CD14-positive monocyte (primary cell): Measurements from ENCODE around the gene CEP128. TPM values are rescaled to one million over a fixed set of nuclear protein-coding genes. Genes with fewer than 3 reads are reported as not detected.

Experiments used
- DNase-seq, 3 donors: peaks; one replicate each; pipeline ENCODE4 v3.0.0-alpha.2; 2011 to 2022
- H2AFZ ChIP-seq: 2 replicates; pipeline ENCODE4 v1.6.0; 2012; ENCODE audit warnings: mild to moderate bottlenecking, low read depth, low read length, inconsistent platforms; ENCODE audit not compliant: insufficient read depth, poor library complexity, severe bottlenecking
- H3K27ac ChIP-seq, 2 donors: 1 replicate in 1 of 2; 2 replicates in 1 of 2; pipeline ENCODE4 v1.5.1; 2012 to 2013; ENCODE audit warnings: low read length in 2 of 2, control low read depth in 1 of 2, inconsistent platforms in 1 of 2, low read depth in 1 of 2, mild to moderate bottlenecking in 1 of 2
- H3K27me3 ChIP-seq, 2 donors: one replicate each; pipeline versions ENCODE4 v1.6.0 to v1.6.1; 2011 to 2013; ENCODE audit warnings: low read length in 2 of 2; ENCODE audit not compliant: control insufficient read depth in 2 of 2, insufficient read depth in 2 of 2
- H3K36me3 ChIP-seq, 2 donors: replicated peaks in 1 of 2; 1 replicate in 1 of 2; 2 replicates in 1 of 2; pipeline versions ENCODE4 v1.5.1 to v1.6.1; 2012 to 2013; ENCODE audit warnings: low read length in 2 of 2, control low read depth in 1 of 2, inconsistent platforms in 1 of 2, mild to moderate bottlenecking in 1 of 2; ENCODE audit not compliant: insufficient read depth in 2 of 2, control insufficient read depth in 1 of 2
- H3K4me1 ChIP-seq, 2 donors: 1 replicate in 1 of 2; 2 replicates in 1 of 2; pipeline versions ENCODE4 v1.5.1 to v1.6.1; 2012 to 2013; ENCODE audit warnings: low read length in 2 of 2, control low read depth in 1 of 2, inconsistent platforms in 1 of 2, mild to moderate bottlenecking in 1 of 2, moderate library complexity in 1 of 2; ENCODE audit not compliant: insufficient read depth in 2 of 2, control insufficient read depth in 1 of 2
- H3K4me2 ChIP-seq: replicated peaks from 2 replicates; pipeline ENCODE3; 2012; ENCODE audit warnings: low read length, moderate library complexity, mild to moderate bottlenecking; ENCODE audit not compliant: poor library complexity, severe bottlenecking; ENCODE audit errors: extremely low read depth
- H3K4me3 ChIP-seq, 3 experiments: fragments of 200-600 bp in 1 of 3; sonication (generic) in 1 of 3; replicated peaks in 1 of 3; 1 replicate in 2 of 3; 2 replicates in 1 of 3; pipeline ENCODE4 v1.5.1; 2011 to 2013; ENCODE audit warnings: low read length in 3 of 3, mild to moderate bottlenecking in 3 of 3, control low read depth in 2 of 3, low read depth in 2 of 3, inconsistent platforms in 1 of 3, moderate library complexity in 1 of 3
- H3K79me2 ChIP-seq: 2 replicates; pipeline ENCODE4 v1.6.0; 2012; ENCODE audit warnings: mild to moderate bottlenecking, control low read depth, inconsistent platforms, low read length, moderate library complexity; ENCODE audit not compliant: insufficient read depth
- H3K9ac ChIP-seq: 2 replicates; pipeline ENCODE4 v1.6.0; 2017; ENCODE audit warnings: low read length, mild to moderate bottlenecking; ENCODE audit not compliant: insufficient read depth, poor library complexity, severe bottlenecking
- H3K9me3 ChIP-seq, 2 donors: replicated peaks in 1 of 2; 1 replicate in 1 of 2; 2 replicates in 1 of 2; pipeline versions ENCODE4 v1.5.1 to v1.6.1; 2012 to 2013; ENCODE audit warnings: low read length in 2 of 2, control low read depth in 1 of 2; ENCODE audit not compliant: control insufficient read depth in 1 of 2, insufficient read depth in 1 of 2
- H4K20me1 ChIP-seq: 2 replicates; pipeline ENCODE4 v1.6.0; 2012; ENCODE audit warnings: mild to moderate bottlenecking, low read length, control low read depth, moderate library complexity; ENCODE audit not compliant: insufficient read depth
- H3K27ac Mint-ChIP-seq, 7 donors: one replicate each; pipeline ENCODE4 v1.8.0; 2020; ENCODE audit warnings: mild to moderate bottlenecking in 7 of 7, mixed read lengths in 7 of 7, moderate library complexity in 6 of 7, inconsistent platforms in 2 of 7
- H3K27me3 Mint-ChIP-seq, 3 donors: one replicate each; pipeline ENCODE4 v1.8.0; 2021 to 2022; ENCODE audit warnings: low read depth in 3 of 3, mild to moderate bottlenecking in 3 of 3, mixed read lengths in 3 of 3, moderate library complexity in 3 of 3, inconsistent platforms in 1 of 3
- H3K36me3 Mint-ChIP-seq, 2 donors: one replicate each; pipeline ENCODE4 v1.8.0; 2020; ENCODE audit warnings: mixed read lengths in 2 of 2, inconsistent platforms in 1 of 2, mild to moderate bottlenecking in 1 of 2
- H3K4me1 Mint-ChIP-seq: one replicate; pipeline ENCODE4 v1.8.0; 2020; ENCODE audit warnings: mild to moderate bottlenecking, mixed read lengths
- H3K4me3 Mint-ChIP-seq, 2 donors: one replicate each; pipeline ENCODE4 v1.8.0; 2020; ENCODE audit warnings: mild to moderate bottlenecking in 2 of 2, mixed read lengths in 2 of 2, moderate library complexity in 1 of 2
- H3K9me3 Mint-ChIP-seq, 7 donors: one replicate each; pipeline ENCODE4 v1.8.0; 2020 to 2022; ENCODE audit warnings: mixed read lengths in 7 of 7, mild to moderate bottlenecking in 6 of 7, moderate library complexity in 6 of 7, inconsistent platforms in 2 of 7
- WGBS: methylation state at CpG from one replicate; pipeline ENCODE4 v1.1.5; 2013; ENCODE audit warnings: missing lambda C conversion rate; ENCODE audit not compliant: insufficient coverage; 5-methylcytosine and 5-hydroxymethylcytosine counted together
- intact Hi-C, 2 donors: fragments of 100-400 bp; cut with micrococcal nuclease; formaldehyde crosslinking; loops; one replicate each; pipeline versions ENCODE4 v1.15.0 to v1.15.1; 2023
- polyA plus RNA-seq, 3 donors: library from polyadenylated mRNA; depleted of rRNA in 1 of 3; unstranded in 2 of 3; stranded (reverse) in 1 of 3; fragments of 300-500 nt in 2 of 3; fragments of >200 nt in 1 of 3; fragmentation: Illumina TruSeq in 2 of 3; gene quantifications; 1 replicate in 2 of 3; 2 replicates in 1 of 3; pipeline ENCODE4 v1.2.3, GENCODE V29; 2012 to 2021
- TF ChIP-seq, protein P1 (sequence below): fragments of 200-600 bp; IDR thresholded peaks from one replicate; pipeline ENCODE4 v1.8.0; 2022; ENCODE audit warnings: antibody characterized with exemption, mild to moderate bottlenecking

CEP128 gene
- polyA plus RNA-seq, 3 donors = 0.41 to 0.88 (median 0.62) TPM

DNA sequence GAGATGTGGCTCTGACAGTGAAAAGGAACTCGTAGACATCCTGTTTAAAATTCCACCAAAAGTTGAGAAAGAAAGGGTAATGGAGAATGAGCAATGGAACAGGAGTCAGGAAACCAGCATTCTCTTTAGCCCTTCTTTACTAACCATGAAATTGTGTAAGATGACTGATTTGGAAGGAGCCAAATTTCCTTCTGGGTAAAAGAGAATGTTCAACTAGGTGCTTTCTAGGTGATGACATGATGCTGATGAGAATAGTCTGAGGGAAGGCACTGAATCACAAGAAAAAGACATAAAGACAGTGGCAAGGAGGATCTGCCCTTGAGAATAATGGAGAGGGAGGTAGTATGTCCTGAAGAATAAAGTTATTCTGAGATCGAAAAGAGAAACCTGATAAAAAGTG is 16.1 kb upstream of the CEP128 start:
- H3K9me3 ChIP-seq = no peaks in the 10 kb centered on the region
- H2AFZ ChIP-seq = no peak overlapping the region
- WGBS = 90% methylated on average over 2 of the region's 2 CpGs
- DNase-seq = no peak
- H3K4me3 ChIP-seq = no peak overlapping the region
- peaks cover 18 to 24% of the 10 kb centered on the region in 2 donors for H3K4me1 ChIP-seq
- Mint-ChIP-seq H3K4me3 (no peak overlapping the region), H3K27ac (no peak overlapping the region), H3K36me3 (no peaks in the 10 kb centered on the region), H3K27me3 (peaks cover 3 to 14% (median 12%) of the 10 kb centered on the region in 3 donors), H3K4me1 (peaks cover 34% of the 10 kb centered on the region), H3K9me3 (peaks cover 0 to 3% (median 0%) of the 10 kb centered on the region in 7 donors)
- intact Hi-C loops = loop anchor here in 1 of 2 donors (10.0 kb wide), 1 partner anchor 207 kb away; no protein-coding TSS in a partner anchor
- H3K36me3 ChIP-seq = no peaks in the 10 kb centered on the region
- H4K20me1 ChIP-seq = no peaks in the 10 kb centered on the region
- no peak overlapping the region for H3K27ac ChIP-seq
- TF ChIP-seq, protein P1, sequence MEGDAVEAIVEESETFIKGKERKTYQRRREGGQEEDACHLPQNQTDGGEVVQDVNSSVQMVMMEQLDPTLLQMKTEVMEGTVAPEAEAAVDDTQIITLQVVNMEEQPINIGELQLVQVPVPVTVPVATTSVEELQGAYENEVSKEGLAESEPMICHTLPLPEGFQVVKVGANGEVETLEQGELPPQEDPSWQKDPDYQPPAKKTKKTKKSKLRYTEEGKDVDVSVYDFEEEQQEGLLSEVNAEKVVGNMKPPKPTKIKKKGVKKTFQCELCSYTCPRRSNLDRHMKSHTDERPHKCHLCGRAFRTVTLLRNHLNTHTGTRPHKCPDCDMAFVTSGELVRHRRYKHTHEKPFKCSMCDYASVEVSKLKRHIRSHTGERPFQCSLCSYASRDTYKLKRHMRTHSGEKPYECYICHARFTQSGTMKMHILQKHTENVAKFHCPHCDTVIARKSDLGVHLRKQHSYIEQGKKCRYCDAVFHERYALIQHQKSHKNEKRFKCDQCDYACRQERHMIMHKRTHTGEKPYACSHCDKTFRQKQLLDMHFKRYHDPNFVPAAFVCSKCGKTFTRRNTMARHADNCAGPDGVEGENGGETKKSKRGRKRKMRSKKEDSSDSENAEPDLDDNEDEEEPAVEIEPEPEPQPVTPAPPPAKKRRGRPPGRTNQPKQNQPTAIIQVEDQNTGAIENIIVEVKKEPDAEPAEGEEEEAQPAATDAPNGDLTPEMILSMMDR = no peak
- no peak overlapping the region for H3K4me2 ChIP-seq
- H3K9ac ChIP-seq = no peak overlapping the region
- H3K79me2 ChIP-seq = no peaks in the 10 kb centered on the region
- peaks cover 0 to 6% of the 10 kb centered on the region in 2 donors for H3K27me3 ChIP-seq

DNA sequence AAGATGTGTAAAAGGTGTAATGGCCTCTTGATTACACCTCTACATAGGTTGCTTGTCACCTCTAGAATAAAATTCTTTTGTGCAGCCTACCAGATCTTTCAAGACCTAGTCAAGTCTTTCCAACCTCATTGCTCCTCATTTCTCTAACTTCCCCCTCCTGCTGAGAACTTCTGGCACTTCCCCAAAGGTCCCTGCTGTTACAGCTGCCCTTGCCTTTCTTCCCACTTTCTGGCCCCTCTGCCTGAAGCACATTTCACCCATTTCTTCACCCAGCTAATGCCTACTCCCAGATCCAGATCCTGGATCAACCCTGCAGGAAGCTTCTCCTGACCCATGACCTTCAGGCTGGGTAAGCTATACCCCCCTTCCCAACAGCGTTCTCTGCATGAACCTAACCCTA is 15.4 kb upstream of the CEP128 start:
- Histone ChIP-seq H3K36me3 (no peaks in the 10 kb centered on the region), H3K9me3 (no peaks in the 10 kb centered on the region), H3K27ac (no peak overlapping the region), H2AFZ (no peak overlapping the region), H3K79me2 (no peaks in the 10 kb centered on the region), H3K4me3 (no peak overlapping the region), H3K4me2 (no peak overlapping the region), H3K27me3 (peaks cover 0 to 6% of the 10 kb centered on the region in 2 donors), H4K20me1 (no peaks in the 10 kb centered on the region), H3K9ac (no peak overlapping the region), H3K4me1 (peaks cover 18 to 24% of the 10 kb centered on the region in 2 donors)
- Mint-ChIP-seq H3K36me3 (no peaks in the 10 kb centered on the region), H3K9me3 (peaks cover 0 to 3% (median 0%) of the 10 kb centered on the region in 7 donors), H3K4me3 (no peak overlapping the region), H3K27me3 (peaks cover 3 to 14% (median 12%) of the 10 kb centered on the region in 3 donors), H3K4me1 (peaks cover 34% of the 10 kb centered on the region), H3K27ac (no peak overlapping the region)
- intact Hi-C loops = loop anchor here in 1 of 2 donors (10.0 kb wide), 1 partner anchor 208 kb away; no protein-coding TSS in a partner anchor
- 100% methylated on average over 1 of the region's 1 CpG for WGBS
- TF ChIP-seq, protein P1 = no peak
- DNase-seq = peak; percentile 16 to 44 (median 41)
